H1 (cell line): Measurements from ENCODE around the gene THOC6. TPM values are rescaled to one million over a fixed set of nuclear protein-coding genes. Genes with fewer than 3 reads are reported as not detected.
A peak's percentile ranks its signal among the peaks of the same experiment; 100 is the strongest.

Experiments used
- CTCF ChIA-PET: fragments of 300-600 bp; sonication (Branson Sonifier 250); formaldehyde crosslinking; loops from one replicate; lab custom pipeline; 2021; ENCODE audit not compliant: partially characterized antibody; lab: Charles Lee
- POLR2A ChIA-PET: fragments of 300-600 bp; sonication (Branson Sonifier 250); formaldehyde crosslinking; loops from one replicate; lab custom pipeline; 2021; ENCODE audit warnings: inconsistent platforms; ENCODE audit not compliant: partially characterized antibody; lab: Charles Lee
- DNase-seq, 2 experiments: peaks; one replicate each; pipeline versions ENCODE4 v3.0.0 to v3.0.0-alpha.2; 2010 to 2022; ENCODE audit warnings: low spot score in 2 of 2, low read depth in 1 of 2, mixed read lengths in 1 of 2
- FAIRE-seq: peaks from 2 replicates; lab custom pipeline; 2011; peaks lifted over from hg19 to GRCh38; lab: Jason Lieb, UNC
- H2AFZ ChIP-seq: 2 replicates; pipeline ENCODE4 v1.8.1; 2012; ENCODE audit warnings: low read length, inconsistent platforms
- H2AK5ac ChIP-seq: 2 replicates; pipeline ENCODE4 v1.6.1; 2013; ENCODE audit warnings: low read depth, low read length
- H2BK120ac ChIP-seq: replicated peaks from 2 replicates; pipeline ENCODE3; 2013; ENCODE audit warnings: low read depth, low read length, inconsistent platforms
- H2BK12ac ChIP-seq: 2 replicates; pipeline ENCODE4 v1.6.1; 2013; ENCODE audit warnings: low read depth, low read length
- H2BK15ac ChIP-seq: 2 replicates; pipeline ENCODE4 v1.6.1; 2013; ENCODE audit warnings: low read length
- H2BK20ac ChIP-seq: 2 replicates; pipeline ENCODE4 v1.6.1; 2013; ENCODE audit warnings: low read length
- H2BK5ac ChIP-seq: 2 replicates; pipeline ENCODE4 v1.6.1; 2013; ENCODE audit warnings: low read depth, low read length
- H3K14ac ChIP-seq: 2 replicates; pipeline ENCODE4 v1.6.1; 2013; ENCODE audit warnings: inconsistent platforms; ENCODE audit not compliant: insufficient read length
- H3K18ac ChIP-seq: 2 replicates; pipeline ENCODE4 v1.6.1; 2013; ENCODE audit warnings: low read length; ENCODE audit errors: extremely low read depth
- H3K23ac ChIP-seq: 2 replicates; pipeline ENCODE4 v1.6.1; 2013; ENCODE audit warnings: inconsistent platforms; ENCODE audit not compliant: insufficient read length
- H3K23me2 ChIP-seq: 2 replicates; pipeline ENCODE4 v1.6.1; 2013; ENCODE audit warnings: low read depth, low read length
- H3K27ac ChIP-seq: 2 replicates; pipeline ENCODE4 v1.6.1; 2011; ENCODE audit warnings: low read depth, low read length, inconsistent platforms
- H3K27me3 ChIP-seq, 4 experiments: replicated peaks in 1 of 4; 1 replicate in 1 of 4; 2 replicates in 3 of 4; pipeline versions ENCODE4 v1.6.1 to v1.8.1; 2011 to 2013; ENCODE audit warnings: low read length in 3 of 4, mild to moderate bottlenecking in 3 of 4, inconsistent platforms in 2 of 4, mixed read lengths in 2 of 4, moderate library complexity in 1 of 4; ENCODE audit not compliant: control insufficient read depth in 3 of 4, insufficient read depth in 3 of 4; ENCODE audit errors: extremely low read depth in 1 of 4
- H3K36me3 ChIP-seq, 4 experiments: 2 replicates each; pipeline versions ENCODE4 v1.6.1 to v1.8.1; 2011 to 2013; ENCODE audit warnings: mild to moderate bottlenecking in 4 of 4, low read length in 3 of 4, moderate library complexity in 2 of 4, control low read depth in 1 of 4, inconsistent platforms in 1 of 4; ENCODE audit not compliant: insufficient read depth in 4 of 4, control insufficient read depth in 2 of 4
- H3K4ac ChIP-seq: replicated peaks from 2 replicates; pipeline ENCODE3; 2013; ENCODE audit warnings: low read length, low read depth, mixed read lengths, inconsistent platforms; ENCODE audit not compliant: insufficient read length
- H3K4me1 ChIP-seq, 4 experiments: replicated peaks in 1 of 4; 1 replicate in 1 of 4; 2 replicates in 3 of 4; pipeline versions ENCODE4 v1.6.1 to v1.8.1; 2011 to 2013; ENCODE audit warnings: low read length in 3 of 4, inconsistent platforms in 2 of 4, mixed read lengths in 1 of 4; ENCODE audit not compliant: insufficient read depth in 4 of 4, control insufficient read depth in 3 of 4
- H3K4me2 ChIP-seq, 2 experiments: 2 replicates each; pipeline versions ENCODE4 v1.6.1 to v1.8.1; 2011 to 2013; ENCODE audit warnings: low read depth in 2 of 2, low read length in 2 of 2, control low read depth in 1 of 2, inconsistent platforms in 1 of 2, mild to moderate bottlenecking in 1 of 2; ENCODE audit not compliant: insufficient read depth in 1 of 2
- H3K4me3 ChIP-seq, 4 experiments: fragments of 200-600, 300-600 bp in 1 of 4; sonication (generic), shearing (Covaris generic), sonication (Bioruptor Twin) in 1 of 4; 2 replicates each; pipeline versions ENCODE4 v1.5.1 to v1.8.1; 2011 to 2016; ENCODE audit warnings: low read length in 4 of 4, low read depth in 3 of 4, control low read depth in 2 of 4, inconsistent platforms in 2 of 4, mild to moderate bottlenecking in 2 of 4, mixed read lengths in 1 of 4, moderate library complexity in 1 of 4; ENCODE audit not compliant: insufficient read depth in 2 of 4; ENCODE audit errors: extremely low read depth in 1 of 4
- H3K56ac ChIP-seq: replicated peaks from 2 replicates; pipeline ENCODE3; 2013; ENCODE audit warnings: low read depth, mild to moderate bottlenecking, mixed read lengths, low read length, inconsistent platforms; ENCODE audit not compliant: insufficient read length
- H3K79me1 ChIP-seq: 2 replicates; pipeline ENCODE4 v1.6.1; 2013; ENCODE audit warnings: low read depth, low read length, control low read depth
- H3K79me2 ChIP-seq, 2 experiments: 2 replicates each; pipeline versions ENCODE4 v1.6.1 to v1.8.1; 2012 to 2013; ENCODE audit warnings: low read length in 2 of 2, mild to moderate bottlenecking in 2 of 2, inconsistent platforms in 1 of 2; ENCODE audit not compliant: insufficient read depth in 2 of 2, control insufficient read depth in 1 of 2
- H3K9ac ChIP-seq, 4 experiments: replicated peaks in 1 of 4; 1 replicate in 1 of 4; 2 replicates in 3 of 4; pipeline versions ENCODE4 v1.6.1 to v1.8.1; 2011 to 2013; ENCODE audit warnings: low read depth in 3 of 4, low read length in 3 of 4, control low read depth in 2 of 4, mild to moderate bottlenecking in 2 of 4, moderate library complexity in 2 of 4, inconsistent platforms in 1 of 4; ENCODE audit errors: extremely low read depth in 1 of 4
- H3K9me3 ChIP-seq, 2 experiments: 2 replicates each; pipeline versions ENCODE4 v1.6.1 to v1.8.1; 2012 to 2013; ENCODE audit warnings: mild to moderate bottlenecking in 2 of 2, moderate library complexity in 2 of 2, control low read depth in 1 of 2, inconsistent platforms in 1 of 2, low read depth in 1 of 2, low read length in 1 of 2, mixed read lengths in 1 of 2; ENCODE audit not compliant: insufficient read depth in 2 of 2
- H4K20me1 ChIP-seq, 2 experiments: replicated peaks in 1 of 2; 2 replicates each; pipeline versions ENCODE3 to v1.8.1; 2011 to 2013; ENCODE audit warnings: inconsistent platforms in 2 of 2, low read length in 2 of 2, mild to moderate bottlenecking in 1 of 2; ENCODE audit not compliant: insufficient read depth in 2 of 2, control insufficient read depth in 1 of 2
- H4K5ac ChIP-seq: 2 replicates; pipeline ENCODE4 v1.6.1; 2013; ENCODE audit warnings: low read length, low read depth, mixed read lengths, inconsistent platforms; ENCODE audit not compliant: insufficient read length
- H4K8ac ChIP-seq: 2 replicates; pipeline ENCODE4 v1.8.0; 2013; ENCODE audit warnings: mild to moderate bottlenecking, moderate library complexity, low read length, inconsistent platforms; ENCODE audit not compliant: insufficient read depth; ENCODE audit errors: extremely low read depth
- H4K91ac ChIP-seq: replicated peaks from 2 replicates; pipeline ENCODE3; 2013; ENCODE audit warnings: low read length, mixed read lengths, inconsistent platforms; ENCODE audit not compliant: insufficient read length
- ASH2L ChIP-seq: fragments of 200-600, 300-600 bp; sonication (generic); IDR thresholded peaks from one replicate; pipeline ENCODE4 v1.7.1; 2017; ENCODE audit warnings: low read length
- BCL11A ChIP-seq, 2 experiments: IDR thresholded peaks; one replicate each; pipeline ENCODE4 v1.6.1; 2011; ENCODE audit warnings: low read depth in 2 of 2, low read length in 2 of 2, mild to moderate bottlenecking in 2 of 2
- CEBPB ChIP-seq: IDR thresholded peaks from 2 replicates; pipeline ENCODE4 v1.6.1; 2012; ENCODE audit warnings: low read depth, low read length
- NRF1 ChIP-seq: IDR thresholded peaks from 2 replicates; pipeline ENCODE4 v1.6.1; 2011; ENCODE audit warnings: mild to moderate bottlenecking, low read depth, low read length, improper control_type of control experiment
- RBBP5 ChIP-seq: IDR thresholded peaks from 2 replicates; pipeline ENCODE4 v1.7.1; 2012; ENCODE audit warnings: low read depth, mild to moderate bottlenecking, inconsistent platforms, low read length, moderate library complexity, borderline replicate concordance
- SP2 ChIP-seq: IDR thresholded peaks from 2 replicates; pipeline ENCODE4 v1.6.1; 2012; ENCODE audit warnings: mild to moderate bottlenecking, low read length, inconsistent platforms
- SP4 ChIP-seq: IDR thresholded peaks from 2 replicates; pipeline ENCODE4 v1.6.1; 2012; ENCODE audit warnings: low read length, inconsistent platforms
- TAF1 ChIP-seq: IDR thresholded peaks from 2 replicates; pipeline ENCODE4 v1.6.1; 2011; ENCODE audit warnings: mild to moderate bottlenecking, low read depth, low read length
- WGBS, 2 experiments: shearing (Covaris generic) in 1 of 2; methylation state at CpG; one replicate each; pipeline versions ENCODE4 v1.1.6 to v1.1.7; 2013 to 2015; ENCODE audit warnings: low lambda C conversion rate in 2 of 2, mixed read lengths in 2 of 2, inconsistent platforms in 1 of 2, low coverage in 1 of 2, missing lambda C conversion rate in 1 of 2; ENCODE audit not compliant: insufficient replicate concordance in 2 of 2, insufficient coverage in 1 of 2, insufficient read length in 1 of 2; ENCODE audit errors: extremely low coverage in 1 of 2, missing lambda C conversion rate in 1 of 2; 5-methylcytosine and 5-hydroxymethylcytosine counted together
- polyA plus RNA-seq, 7 experiments: library from polyadenylated mRNA; depleted of rRNA in 3 of 7; stranded (reverse) in 5 of 7; unstranded in 2 of 7; fragments of >200 nt in 5 of 7; fragments of 200-250 nt in 2 of 7; gene quantifications; 1 replicate in 5 of 7; 2 replicates in 1 of 7; 4 replicates in 1 of 7; pipeline versions ENCODE4 v1.2.1 to v1.2.3, GENCODE V29; 2011 to 2013; ENCODE audit warnings: missing spikeins in 2 of 7, mixed read lengths in 2 of 7
- total RNA-seq: library from RNA; stranded (reverse); fragmentation: NEBNext Ultra II Directional; extraction: Animal tissue kit (Norgen Biotek cat#: 25700); gene quantifications from 2 replicates; pipeline ENCODE4 v1.2.1, GENCODE V29; 2021
- TF ChIP-seq, protein P1 (sequence below): IDR thresholded peaks from 2 replicates; pipeline ENCODE4 v1.6.1; 2011; ENCODE audit warnings: low read depth, mild to moderate bottlenecking, low read length; ENCODE audit not compliant: insufficient read depth
- TF ChIP-seq, protein P2 (sequence below): IDR thresholded peaks from 2 replicates; pipeline ENCODE4 v1.6.1; 2012; ENCODE audit warnings: inconsistent platforms

Gene THOC6
- total and polyA plus RNA-seq, 2 of the 8 experiments (the other 6 are each of a cell fraction or from before 2014, with no cell fraction given) = 78.5 to 111 TPM

DNA sequence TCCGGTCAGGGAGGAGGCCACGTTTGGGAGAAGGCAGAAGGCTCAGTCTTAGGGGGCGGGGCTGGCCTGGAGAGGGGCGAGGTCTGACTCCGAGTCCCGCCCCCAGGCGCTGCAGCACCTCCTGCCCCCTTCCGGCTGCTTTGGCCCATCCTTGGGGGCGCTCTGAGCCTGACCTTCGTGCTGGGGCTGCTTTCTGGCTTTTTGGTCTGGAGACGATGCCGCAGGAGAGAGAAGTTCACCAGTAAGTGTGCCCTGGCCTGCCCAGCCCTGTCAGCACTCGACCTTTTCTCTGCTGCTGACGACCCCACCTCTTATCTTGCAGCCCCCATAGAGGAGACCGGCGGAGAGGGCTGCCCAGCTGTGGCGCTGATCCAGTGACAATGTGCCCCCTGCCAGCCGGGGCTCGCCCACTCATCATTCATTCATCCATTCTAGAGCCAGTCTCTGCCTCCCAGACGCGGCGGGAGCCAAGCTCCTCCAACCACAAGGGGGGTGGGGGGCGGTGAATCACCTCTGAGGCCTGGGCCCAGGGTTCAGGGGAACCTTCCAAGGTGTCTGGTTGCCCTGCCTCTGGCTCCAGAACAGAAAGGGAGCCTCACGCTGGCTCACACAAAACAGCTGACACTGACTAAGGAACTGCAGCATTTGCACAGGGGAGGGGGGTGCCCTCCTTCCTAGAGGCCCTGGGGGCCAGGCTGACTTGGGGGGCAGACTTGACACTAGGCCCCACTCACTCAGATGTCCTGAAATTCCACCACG lies 2.2 kb upstream of the THOC6 start:
- Histone ChIP-seq H4K8ac (peak overlapping the region; percentile 71), H3K56ac (no peak overlapping the region), H3K79me1 (no peaks in the 10 kb centered on the region), H3K27ac (peak overlapping the region; percentile 83), H3K27me3 (no peaks in the 10 kb centered on the region), H3K23me2 (peaks cover 24% of the 10 kb centered on the region; the same call in 1 of the 2 replicates), H3K79me2 (peaks cover 8 to 14% of the 10 kb centered on the region in 2 experiments), H2BK12ac (peak overlapping the region; percentile 33; the same call in 1 of the 2 replicates), H3K18ac (peak overlapping the region; percentile 85), H4K91ac (peak overlapping the region; percentile 8), H2BK5ac (peak overlapping the region; percentile 94), H3K14ac (no peak overlapping the region), H2BK120ac (no peak overlapping the region), H3K9ac (peak overlapping the region; percentile 39 to 66 (median 62); a peak in 6 of 7 replicates), H3K4ac (peak overlapping the region; percentile 99), H3K36me3 (peaks cover 0 to 12% (median 7%) of the 10 kb centered on the region in 4 experiments; a peak in 7 of 8 replicates), H2BK15ac (0 out of 2 replicates have a peak overlapping the region, but pooled peaks have one; percentile 40), H3K9me3 (no peaks in the 10 kb centered on the region), H3K4me3 (peak overlapping the region; percentile 74 to 97 (median 94)), H4K20me1 (peaks cover 5 to 22% of the 10 kb centered on the region in 2 experiments), H3K4me1 (peaks cover 0 to 20% (median 18%) of the 10 kb centered on the region in 4 experiments; a peak in 6 of 7 replicates), H2AK5ac (no peak overlapping the region; the same call in 1 of the 2 replicates), H4K5ac (peak overlapping the region; percentile 95), H3K4me2 (peak overlapping the region; percentile 83 to 88), H2AFZ (no peak overlapping the region), H3K23ac (no peak overlapping the region), H2BK20ac (no peak overlapping the region)
- CTCF ChIA-PET = interaction anchor here (1.0 to 23.8 kb wide), 13 partner anchors 10 to 104 kb away, joined by 3 to 639 read pairs (median 6); partner anchors contain the start of genes CLDN9 and ZSCAN10
- WGBS, 2 experiments = 2% methylated on average over 21 of the region's 25 CpGs; no CpG with 5 or more reads in 1 of the 2 experiments
- FAIRE-seq (no peak), DNase-seq (peak; percentile 77 to 81)
- POLR2A ChIA-PET = interaction anchor here (0.6 to 35.7 kb wide), 15 partner anchors 5 to 997 kb away, joined by 3 to 1808 read pairs (median 11); partner anchors contain the start of genes BICDL2, CLDN6, CLDN9 and HCFC1R1
- peak; percentile 40; the same call in 1 of the 2 replicates for TF ChIP-seq TAF1
- TF ChIP-seq SP4 = 0 out of 2 replicates have a peak, but pooled peaks have one; percentile 18
- TF ChIP-seq NRF1 = no peak
- TF ChIP-seq ASH2L = peak; percentile 56
- no peak for TF ChIP-seq CEBPB
- no peak for TF ChIP-seq SP2
- TF ChIP-seq RBBP5 = no peak; the same call in 1 of the 2 replicates
- TF ChIP-seq, protein P1, sequence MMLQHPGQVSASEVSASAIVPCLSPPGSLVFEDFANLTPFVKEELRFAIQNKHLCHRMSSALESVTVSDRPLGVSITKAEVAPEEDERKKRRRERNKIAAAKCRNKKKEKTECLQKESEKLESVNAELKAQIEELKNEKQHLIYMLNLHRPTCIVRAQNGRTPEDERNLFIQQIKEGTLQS = no peak
- TF ChIP-seq BCL11A (IDR thresholded peaks at IDR 0.05; ENCODE audit: low read depth in 2 of 2, low read length in 2 of 2) = no peak
- TF ChIP-seq, protein P2, sequence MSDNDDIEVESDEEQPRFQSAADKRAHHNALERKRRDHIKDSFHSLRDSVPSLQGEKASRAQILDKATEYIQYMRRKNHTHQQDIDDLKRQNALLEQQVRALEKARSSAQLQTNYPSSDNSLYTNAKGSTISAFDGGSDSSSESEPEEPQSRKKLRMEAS = no peak
